GM19240 (cell line): ENCODE data around the gene SMIM21.

ENCODE experiments used
- DNase-seq: peaks from one replicate; pipeline ENCODE4 v3.0.0; 2011; ENCODE audit warnings: low spot score; ENCODE audit not compliant: insufficient read length

SMIM21 gene

GRCh38 chr18:75427603-75428002 lies at the start of gene SMIM21:
TSS of gene SMIM21 (minus strand) at chr18:75427703. CDS start at chr18:75427563, 140 bp downstream.
- no peak for DNase-seq

- DNase-seq = no peak
These were observed 47.7 kb upstream of the SMIM21 start for GRCh38 chr18:75475228-75475627.

GRCh38 chr18:75474332-75474731 lies 46.8 kb upstream of the SMIM21 start:
- no peak for DNase-seq

GRCh38 chr18:75473316-75473715 lies 45.8 kb upstream of the SMIM21 start:
- DNase-seq = no peak

- no peak for DNase-seq
These were observed 45.4 kb upstream of the SMIM21 start for GRCh38 chr18:75472906-75473305.

- DNase-seq = no peak
These were observed 44.9 kb upstream of the SMIM21 start for GRCh38 chr18:75472396-75472795.

- no peak for DNase-seq
These were observed 44.3 kb upstream of the SMIM21 start for GRCh38 chr18:75471850-75472249.

GRCh38 chr18:75467851-75468250 lies 40.3 kb upstream of the SMIM21 start:
- no peak for DNase-seq

GRCh38 chr18:75467281-75467795 lies 39.8 kb upstream of the SMIM21 start:
- DNase-seq = no peak

- no peak for DNase-seq
These were observed 36.9 kb upstream of the SMIM21 start for GRCh38 chr18:75464356-75464755.

- DNase-seq = no peak
These were observed 34.8 kb upstream of the SMIM21 start for GRCh38 chr18:75462178-75462832.

- no peak for DNase-seq
These were observed 28.7 kb upstream of the SMIM21 start for GRCh38 chr18:75456199-75456631.

GRCh38 chr18:75455249-75456198 lies 28.0 kb upstream of the SMIM21 start:
- no peak for DNase-seq

GRCh38 chr18:75454022-75454795 lies 26.7 kb upstream of the SMIM21 start:
- DNase-seq = no peak

GRCh38 chr18:75450906-75451305 lies 23.4 kb upstream of the SMIM21 start:
- DNase-seq = no peak

- DNase-seq = no peak
These were observed 14.4 kb upstream of the SMIM21 start for GRCh38 chr18:75441896-75442295.

- no peak for DNase-seq
These were observed 11.8 kb upstream of the SMIM21 start for GRCh38 chr18:75439348-75439747.

- DNase-seq = no peak
These were observed 11.4 kb upstream of the SMIM21 start for GRCh38 chr18:75438891-75439290.

GRCh38 chr18:75437979-75438378 lies 10.5 kb upstream of the SMIM21 start:
- no peak for DNase-seq

- DNase-seq = no peak
These were observed 5.6 kb upstream of the SMIM21 start for GRCh38 chr18:75433098-75433497.

- no peak for DNase-seq
These were observed 2.5 kb upstream of the SMIM21 start for GRCh38 chr18:75429975-75430374.

- no peak for DNase-seq
These were observed 987 bp upstream of the SMIM21 start for GRCh38 chr18:75428490-75428889.
